ENCODE data around the gene SEC31B. TPM values are rescaled to one million over a fixed set of nuclear protein-coding genes. Genes with fewer than 3 reads are reported as not detected.

The SEC31B gene, protein sequence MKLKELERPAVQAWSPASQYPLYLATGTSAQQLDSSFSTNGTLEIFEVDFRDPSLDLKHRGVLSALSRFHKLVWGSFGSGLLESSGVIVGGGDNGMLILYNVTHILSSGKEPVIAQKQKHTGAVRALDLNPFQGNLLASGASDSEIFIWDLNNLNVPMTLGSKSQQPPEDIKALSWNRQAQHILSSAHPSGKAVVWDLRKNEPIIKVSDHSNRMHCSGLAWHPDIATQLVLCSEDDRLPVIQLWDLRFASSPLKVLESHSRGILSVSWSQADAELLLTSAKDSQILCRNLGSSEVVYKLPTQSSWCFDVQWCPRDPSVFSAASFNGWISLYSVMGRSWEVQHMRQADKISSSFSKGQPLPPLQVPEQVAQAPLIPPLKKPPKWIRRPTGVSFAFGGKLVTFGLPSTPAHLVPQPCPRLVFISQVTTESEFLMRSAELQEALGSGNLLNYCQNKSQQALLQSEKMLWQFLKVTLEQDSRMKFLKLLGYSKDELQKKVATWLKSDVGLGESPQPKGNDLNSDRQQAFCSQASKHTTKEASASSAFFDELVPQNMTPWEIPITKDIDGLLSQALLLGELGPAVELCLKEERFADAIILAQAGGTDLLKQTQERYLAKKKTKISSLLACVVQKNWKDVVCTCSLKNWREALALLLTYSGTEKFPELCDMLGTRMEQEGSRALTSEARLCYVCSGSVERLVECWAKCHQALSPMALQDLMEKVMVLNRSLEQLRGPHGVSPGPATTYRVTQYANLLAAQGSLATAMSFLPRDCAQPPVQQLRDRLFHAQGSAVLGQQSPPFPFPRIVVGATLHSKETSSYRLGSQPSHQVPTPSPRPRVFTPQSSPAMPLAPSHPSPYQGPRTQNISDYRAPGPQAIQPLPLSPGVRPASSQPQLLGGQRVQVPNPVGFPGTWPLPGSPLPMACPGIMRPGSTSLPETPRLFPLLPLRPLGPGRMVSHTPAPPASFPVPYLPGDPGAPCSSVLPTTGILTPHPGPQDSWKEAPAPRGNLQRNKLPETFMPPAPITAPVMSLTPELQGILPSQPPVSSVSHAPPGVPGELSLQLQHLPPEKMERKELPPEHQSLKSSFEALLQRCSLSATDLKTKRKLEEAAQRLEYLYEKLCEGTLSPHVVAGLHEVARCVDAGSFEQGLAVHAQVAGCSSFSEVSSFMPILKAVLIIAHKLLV
- 10 to 100 TPM; 10.4 to 16.5 (median 12.2) TPM for polyA plus RNA-seq (ENCODE audit: insufficient read length in 3 of 3)

DNA sequence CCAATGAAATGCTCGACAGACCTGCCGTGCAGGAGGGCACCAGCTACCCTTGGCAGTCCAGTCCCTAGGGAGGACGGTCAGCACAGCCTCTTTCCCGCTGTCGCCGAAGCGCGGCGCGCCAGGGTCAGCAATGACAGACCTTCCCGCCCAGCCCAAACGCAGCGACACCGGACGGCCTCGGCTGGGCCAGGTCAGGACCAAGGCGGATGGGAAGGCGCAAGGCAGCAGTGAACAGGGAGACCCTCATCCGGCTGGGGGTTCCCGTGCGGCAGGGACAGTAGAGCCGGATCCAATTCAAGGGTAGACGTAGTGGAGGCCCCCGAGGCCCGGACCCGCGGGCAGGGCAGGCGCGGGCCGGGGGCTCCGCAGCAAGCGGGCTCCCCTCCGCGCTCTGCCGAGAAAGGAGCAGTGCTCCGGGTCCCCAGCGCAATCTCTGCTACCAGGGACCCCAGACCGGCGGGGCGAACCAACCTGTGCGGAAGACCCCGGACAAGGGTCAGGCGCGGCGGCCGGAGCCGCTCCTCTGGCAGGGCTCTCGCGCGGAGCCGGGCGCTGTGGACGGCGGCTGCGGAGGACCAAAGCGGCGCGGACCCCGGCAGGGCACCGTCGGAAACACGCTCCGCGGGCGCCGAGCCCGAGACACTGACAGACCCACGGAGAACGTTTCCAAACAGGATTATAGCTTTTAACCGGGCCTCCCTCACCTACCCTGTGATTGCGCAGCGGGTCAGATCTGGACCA lies at the start of gene SEC31B:
Gene SEC31B, minus strand, starts transcription at position 551 of the 741 bp plus-strand sequence. CDS start 2,909 bp downstream, outside the sequence.
- DNase-seq (ENCODE audit: low read depth in 3 of 3, low spot score in 2 of 3), result peak in 1 of 3 donors; percentile 25

DNA sequence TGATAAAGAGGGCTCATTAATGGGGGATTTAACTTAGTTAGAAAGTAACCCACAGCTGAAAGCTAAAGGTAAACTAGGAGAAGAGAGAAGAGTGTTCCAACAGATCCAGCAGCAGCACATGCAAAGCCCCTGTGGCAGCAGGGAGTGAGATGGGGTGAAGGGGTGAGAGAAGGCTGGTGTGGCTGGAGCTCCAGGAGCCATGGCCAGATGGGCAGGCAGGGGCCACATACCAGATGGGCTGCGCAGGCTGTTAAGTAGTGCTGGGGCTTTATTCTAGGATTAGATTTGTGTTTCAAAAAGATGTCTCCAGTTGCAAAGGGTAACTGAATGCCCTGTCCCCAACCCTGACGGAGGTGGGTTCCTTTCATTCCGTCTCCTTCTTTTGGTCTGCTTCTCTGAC lies 49.3 kb upstream of the SEC31B start:
- no peak for DNase-seq (ENCODE audit: low read depth in 3 of 3, low spot score in 2 of 3)

DNA sequence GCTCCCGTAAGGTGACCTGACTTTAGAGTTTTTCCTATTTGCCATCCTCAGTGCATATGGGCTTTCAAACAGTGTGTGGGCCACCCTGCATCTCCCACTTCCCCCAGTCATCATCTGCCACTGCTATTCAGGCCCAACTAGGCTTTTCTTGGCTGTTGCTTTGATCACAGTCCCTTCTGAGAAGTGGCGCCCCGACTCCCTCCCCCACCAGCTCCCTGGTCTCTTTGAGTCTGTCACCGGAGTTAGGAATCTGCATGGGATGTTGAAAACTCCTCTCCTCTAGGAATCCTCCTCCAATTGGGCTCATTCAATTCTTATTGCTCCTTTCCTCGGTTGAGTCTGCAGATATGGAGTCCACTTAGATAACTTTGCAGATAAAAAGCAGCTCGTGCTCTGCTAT lies 48.2 kb upstream of the SEC31B start:
- no peak for DNase-seq (ENCODE audit: low read depth in 3 of 3, low spot score in 2 of 3)

DNA sequence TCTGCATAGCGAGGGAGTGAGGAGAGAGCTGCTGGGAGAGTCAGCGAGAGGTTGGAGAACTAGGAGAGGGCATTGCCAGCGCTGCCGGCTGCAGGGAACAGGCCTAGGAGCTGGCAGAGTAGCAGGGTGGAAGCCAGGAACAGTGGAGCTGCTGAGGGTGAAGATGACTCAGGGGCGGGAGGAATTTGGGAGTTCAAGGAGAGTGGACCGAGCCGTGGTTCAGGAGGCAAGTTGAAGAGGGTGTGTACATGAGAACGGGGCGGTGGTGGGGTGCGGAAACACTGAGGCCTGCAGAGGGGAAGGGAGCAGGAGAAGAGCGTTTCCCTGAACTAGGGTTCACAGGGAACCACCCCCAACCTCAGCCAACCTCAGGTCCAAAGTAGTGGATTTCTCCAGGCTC lies 47.6 kb upstream of the SEC31B start:
- DNase-seq (ENCODE audit: low read depth in 3 of 3, low spot score in 2 of 3), result no peak

DNA sequence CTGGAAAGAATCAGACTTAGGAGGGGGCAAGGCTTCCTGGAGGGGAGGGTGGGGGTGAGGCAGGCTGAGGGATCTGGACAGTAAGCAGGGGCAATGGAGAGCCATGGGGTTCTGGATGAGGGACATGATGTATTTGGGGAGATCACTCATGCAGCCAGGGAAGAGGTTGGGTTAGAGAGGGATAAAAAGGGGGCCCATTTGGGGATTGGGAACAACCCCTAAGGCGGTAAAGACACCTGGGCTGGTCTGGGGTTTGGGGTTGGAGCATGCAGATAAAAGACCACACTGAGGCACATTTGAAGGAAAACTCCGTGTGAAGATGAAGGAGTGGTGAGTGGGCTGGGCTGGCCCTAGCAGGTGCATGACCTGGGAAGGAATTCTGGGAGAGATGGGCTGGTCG lies 46.9 kb upstream of the SEC31B start:
- no peak for DNase-seq (ENCODE audit: low read depth in 3 of 3, low spot score in 2 of 3)

DNA sequence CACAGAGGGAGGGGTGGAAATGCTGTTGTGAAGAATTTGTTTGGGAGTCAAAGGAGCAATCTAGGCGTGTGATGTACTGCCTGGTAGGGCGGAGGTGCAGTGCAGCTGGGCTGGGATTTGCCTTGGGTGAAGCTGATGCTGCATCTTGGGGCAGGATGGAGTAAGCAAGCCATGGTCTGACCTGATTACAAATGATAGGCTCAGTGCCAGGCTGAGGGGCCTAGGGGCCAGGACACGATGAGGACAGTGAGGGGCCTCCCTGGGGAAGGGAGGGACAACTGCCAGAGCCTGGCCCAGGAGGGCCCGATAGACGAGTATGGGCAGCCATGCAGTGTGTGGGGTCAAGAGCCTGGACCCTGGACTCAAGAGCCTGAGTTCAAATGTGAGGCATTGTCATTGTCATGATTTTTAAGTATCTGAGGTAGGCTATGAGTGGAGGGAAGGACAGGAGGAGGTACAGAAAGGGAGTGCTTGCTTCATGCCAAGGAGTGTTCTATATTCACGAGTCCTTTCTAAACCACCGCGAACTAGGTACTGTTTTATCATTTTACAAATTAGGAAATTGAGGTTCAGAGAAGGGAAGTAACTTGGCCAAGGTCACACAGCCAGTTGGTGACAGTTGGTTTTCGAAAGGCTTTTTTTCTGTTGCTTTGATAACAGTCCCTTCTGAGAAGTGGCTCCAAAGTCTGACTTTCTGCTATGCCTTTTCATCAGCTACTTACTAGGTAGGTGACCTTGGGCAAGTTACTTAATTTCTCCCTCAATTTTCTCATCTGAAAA lies 45.7 kb upstream of the SEC31B start:
- no peak for DNase-seq (ENCODE audit: low read depth in 3 of 3, low spot score in 2 of 3)

DNA sequence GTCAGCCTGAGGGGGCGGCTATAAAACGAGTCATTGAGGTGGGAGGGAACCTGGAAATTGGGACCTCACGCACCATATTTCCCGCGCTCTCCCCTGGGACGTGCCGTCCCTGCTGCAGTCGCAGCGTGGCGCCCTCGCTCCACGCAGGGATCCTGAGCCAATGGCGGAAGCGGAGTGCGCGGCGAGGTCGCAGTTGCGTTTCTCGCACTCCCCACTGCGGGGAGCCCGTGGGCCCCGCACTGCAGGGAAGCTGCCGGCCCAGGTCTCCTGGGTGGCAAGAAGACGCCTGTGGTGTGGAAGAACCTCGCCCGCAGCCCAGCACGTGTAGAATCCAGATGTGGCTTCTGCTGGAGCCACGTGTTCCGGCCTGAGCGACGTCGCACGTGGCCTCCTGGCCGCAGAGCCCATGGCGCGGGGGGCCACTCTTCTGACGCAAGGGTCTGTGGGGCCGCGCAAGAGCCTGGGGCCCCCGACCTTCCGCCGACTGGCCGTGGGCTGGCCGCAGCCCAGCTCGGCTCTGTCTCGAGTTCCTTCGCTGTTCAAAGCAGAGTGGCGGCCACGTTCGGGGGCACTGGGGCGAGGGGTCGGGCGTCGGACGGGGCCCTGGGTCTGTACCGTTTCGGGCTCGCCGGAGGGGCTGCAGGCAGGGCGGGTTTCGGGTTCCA lies 42.5 kb upstream of the SEC31B start:
- peak; percentile 57 to 72 (median 66) for DNase-seq (ENCODE audit: low read depth in 3 of 3, low spot score in 2 of 3)

DNA sequence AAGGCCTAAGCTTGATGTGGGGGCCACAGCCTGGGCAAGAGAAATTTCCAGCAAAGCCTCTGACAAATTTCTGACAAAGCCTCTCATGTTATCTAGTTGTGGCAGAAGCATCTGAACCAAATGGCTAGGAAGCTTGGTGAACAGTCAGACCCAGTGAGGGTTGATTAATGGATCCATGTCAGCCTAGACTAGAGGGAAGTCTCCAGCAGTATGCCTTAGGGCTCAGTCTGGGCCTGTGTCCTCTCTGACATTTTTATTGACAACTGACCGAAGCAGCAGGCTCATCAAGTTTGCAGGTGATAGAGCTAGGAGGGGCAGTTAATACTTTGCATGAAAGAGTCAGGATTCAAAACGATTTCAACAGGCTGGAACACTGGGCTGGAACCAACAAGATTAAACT lies 41.3 kb upstream of the SEC31B start:
- no peak for DNase-seq (ENCODE audit: low read depth in 3 of 3, low spot score in 2 of 3)

DNA sequence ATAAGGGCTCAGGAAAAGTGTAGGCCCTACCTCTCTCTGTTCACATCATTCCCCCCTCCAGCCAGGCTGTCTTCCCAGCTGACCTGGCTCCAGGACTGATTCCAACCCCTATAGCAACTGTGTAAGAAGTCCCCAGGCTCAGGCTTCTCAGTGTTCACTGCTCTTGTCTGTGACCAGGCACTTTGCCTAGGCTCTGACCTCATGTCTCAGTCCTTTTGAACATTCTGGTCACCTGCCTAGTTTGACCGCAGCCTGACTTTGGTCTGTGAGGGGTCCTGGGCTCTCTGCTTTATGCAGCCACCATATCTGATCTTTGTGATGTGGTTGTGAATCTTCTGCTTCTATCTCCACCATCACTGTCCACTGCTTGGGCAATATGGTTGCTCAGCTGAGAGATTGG lies 40.6 kb upstream of the SEC31B start:
- DNase-seq (ENCODE audit: low read depth in 3 of 3, low spot score in 2 of 3), result no peak

DNA sequence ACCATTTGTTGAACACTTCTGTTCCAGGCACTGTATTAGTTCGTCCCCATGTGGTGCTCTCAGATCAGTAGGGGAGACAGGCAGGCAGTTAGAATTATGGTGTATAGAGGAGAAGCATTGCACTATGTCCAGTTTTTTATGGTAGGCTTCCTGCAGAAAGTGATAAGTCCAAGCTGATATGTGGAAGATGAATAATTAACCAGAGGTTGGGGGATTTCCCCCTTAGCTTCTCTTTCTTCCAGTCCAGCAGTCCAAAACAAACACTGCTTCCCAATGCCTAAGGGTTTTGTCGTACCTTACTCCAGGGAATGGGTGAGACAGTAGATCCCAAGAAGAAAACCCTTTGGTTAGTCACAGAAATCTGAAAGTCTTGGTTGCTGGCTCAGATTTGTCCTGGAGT lies 35.2 kb upstream of the SEC31B start:
- DNase-seq (ENCODE audit: low read depth in 3 of 3, low spot score in 2 of 3), result no peak

DNA sequence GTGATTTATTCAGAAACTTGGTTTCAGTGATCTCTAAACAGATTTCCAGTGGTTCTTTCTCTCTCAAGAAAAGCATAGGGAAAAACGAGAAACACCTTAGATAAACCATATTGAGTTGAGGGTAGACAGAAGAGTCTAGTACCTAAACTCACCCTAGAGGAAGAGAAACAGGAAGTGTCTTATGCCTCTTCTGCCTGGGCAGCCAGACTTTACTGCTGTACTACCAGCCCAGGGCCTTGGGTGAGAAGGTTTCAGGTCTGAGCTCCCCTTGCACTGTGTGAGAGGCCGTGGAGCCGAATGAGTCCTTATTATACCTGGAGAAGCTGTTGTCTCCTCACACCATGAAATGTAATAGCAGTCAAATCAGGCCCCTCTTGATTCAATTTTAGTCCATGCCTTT lies 34.3 kb upstream of the SEC31B start:
- DNase-seq (ENCODE audit: low read depth in 3 of 3, low spot score in 2 of 3), result no peak

DNA sequence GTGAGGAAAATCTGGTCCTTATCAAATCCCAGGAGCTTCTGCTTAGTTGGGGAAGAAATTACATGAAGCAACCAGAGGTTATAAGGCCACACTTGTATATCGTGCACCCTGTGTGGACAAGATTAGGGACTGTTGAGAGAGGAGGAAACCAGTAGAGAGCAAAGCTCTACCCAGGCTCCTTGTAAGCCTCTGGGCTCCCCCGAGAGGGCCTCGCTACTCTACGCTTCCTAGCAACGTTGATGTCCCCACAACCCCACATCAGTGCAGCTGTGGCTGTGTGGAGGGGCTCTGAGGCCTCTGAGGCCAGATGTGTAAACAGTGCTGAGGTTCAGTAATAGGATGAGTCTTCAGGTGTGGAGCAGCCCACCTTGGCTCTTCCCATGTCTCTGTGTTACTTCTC lies 32.1 kb upstream of the SEC31B start:
- no peak for DNase-seq (ENCODE audit: low read depth in 3 of 3, low spot score in 2 of 3)

DNA sequence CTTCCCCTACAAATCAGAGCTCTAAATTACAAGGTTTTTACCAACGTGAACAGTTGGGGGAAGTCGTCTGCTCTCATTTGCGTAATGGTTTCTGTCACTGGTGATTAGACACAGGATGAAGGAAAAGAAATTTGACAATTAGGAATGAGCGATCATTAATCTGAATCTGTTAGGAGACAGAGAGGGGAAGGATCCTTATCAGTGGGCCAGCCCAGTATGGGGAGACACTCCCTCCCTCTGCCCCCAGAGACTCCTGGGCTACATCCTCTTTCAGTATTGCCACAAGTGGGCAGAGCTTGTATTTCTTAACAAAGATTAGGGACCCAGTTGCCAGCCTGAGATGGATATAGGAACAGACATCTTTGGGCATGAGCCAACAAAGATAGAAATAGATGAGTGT lies 31.5 kb upstream of the SEC31B start:
- no peak for DNase-seq (ENCODE audit: low read depth in 3 of 3, low spot score in 2 of 3)

DNA sequence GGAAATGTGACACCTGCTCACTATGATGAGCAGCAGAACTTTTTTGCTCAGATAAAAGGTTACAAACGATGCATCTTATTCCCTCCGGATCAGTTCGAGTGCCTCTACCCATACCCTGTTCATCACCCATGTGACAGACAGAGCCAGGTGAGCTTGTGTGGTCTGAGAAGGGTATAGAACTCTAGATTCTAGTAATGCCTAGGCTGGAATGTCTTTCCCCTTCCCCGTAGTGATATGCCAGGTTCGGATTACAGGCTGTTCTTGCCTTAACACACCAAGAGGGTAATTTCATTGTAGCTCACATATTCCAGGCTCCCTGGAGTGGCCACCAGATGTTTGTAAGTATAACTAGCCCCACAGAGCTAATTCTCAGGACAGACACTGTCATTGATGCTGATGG lies 25.3 kb upstream of the SEC31B start:
- DNase-seq (ENCODE audit: low read depth in 3 of 3, low spot score in 2 of 3), result no peak

DNA sequence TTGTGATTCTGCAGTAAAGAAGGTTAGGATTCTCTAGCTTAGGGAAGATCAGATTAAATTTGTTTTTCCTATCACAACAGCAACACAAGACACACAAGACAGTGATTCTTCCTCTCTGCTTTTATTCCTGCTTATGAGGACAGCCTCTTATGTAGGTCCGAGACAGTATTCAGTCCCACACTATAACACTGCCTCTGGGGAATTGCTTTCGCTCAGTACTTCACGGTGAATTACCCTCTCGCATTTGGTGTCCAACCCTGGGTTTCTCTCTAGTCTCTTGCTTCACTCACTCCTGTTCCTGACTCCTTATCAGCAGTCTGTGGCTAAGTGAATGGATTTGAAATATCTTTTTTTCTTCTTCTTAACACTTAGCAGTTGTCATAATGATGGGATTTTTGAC lies 17.8 kb upstream of the SEC31B start:
- no peak for DNase-seq (ENCODE audit: low read depth in 3 of 3, low spot score in 2 of 3)

DNA sequence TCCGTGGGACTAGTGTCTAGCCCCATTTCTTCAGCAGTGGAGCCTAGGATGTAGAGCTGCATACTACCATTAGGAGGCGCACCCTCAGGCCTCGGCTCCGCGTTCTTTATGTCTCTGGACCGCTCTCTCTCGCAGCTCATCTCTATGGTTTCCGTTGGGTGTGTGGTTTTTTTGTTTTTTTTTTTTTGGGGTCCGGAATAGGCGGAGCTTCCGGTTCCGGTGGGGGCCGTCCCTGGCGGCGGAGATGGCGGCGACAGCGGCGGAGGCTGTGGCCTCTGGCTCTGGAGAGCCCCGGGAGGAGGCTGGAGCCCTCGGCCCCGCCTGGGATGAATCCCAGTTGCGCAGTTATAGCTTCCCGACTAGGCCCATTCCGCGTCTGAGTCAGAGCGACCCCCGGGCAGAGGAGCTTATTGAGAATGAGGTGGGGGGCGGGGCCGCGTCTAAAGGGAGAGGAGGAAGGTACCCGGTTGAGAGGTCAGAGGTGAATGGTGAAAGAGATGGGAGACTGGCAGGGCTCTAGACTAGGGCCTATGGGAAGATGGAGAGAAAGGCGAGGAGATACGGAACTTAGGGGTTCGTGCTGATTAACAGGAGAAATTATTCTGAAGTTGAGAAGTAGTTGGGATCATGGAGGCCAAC lies 16.2 kb upstream of the SEC31B start, which contains the start of gene HIF1AN:
Gene HIF1AN, plus strand, starts transcription at position 229 of the 639 bp plus-strand sequence. Its CDS starts 16 bp downstream, at position 245.
- DNase-seq (ENCODE audit: low read depth in 3 of 3, low spot score in 2 of 3), result peak; percentile 80 to 91 (median 89)

DNA sequence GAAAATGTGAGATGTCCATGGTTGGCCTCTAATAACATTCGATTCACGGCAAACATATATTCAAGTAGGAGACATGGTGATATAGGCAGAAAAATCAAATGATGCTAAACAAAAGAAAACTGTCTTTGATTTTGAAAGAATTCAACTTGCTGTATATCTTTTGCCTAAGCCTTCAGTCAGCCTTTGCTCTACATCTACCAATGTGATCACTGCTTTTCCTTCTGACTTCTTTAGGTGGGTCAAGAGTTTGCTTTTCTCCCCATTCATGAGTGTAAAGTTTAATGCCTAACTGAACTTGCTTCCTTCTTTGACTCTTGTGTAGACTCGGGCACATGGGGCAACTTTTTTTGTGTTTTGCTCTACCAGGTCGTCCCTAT lies 15.7 kb upstream of the SEC31B start:
- DNase-seq (ENCODE audit: low read depth in 3 of 3, low spot score in 2 of 3), result no peak

DNA sequence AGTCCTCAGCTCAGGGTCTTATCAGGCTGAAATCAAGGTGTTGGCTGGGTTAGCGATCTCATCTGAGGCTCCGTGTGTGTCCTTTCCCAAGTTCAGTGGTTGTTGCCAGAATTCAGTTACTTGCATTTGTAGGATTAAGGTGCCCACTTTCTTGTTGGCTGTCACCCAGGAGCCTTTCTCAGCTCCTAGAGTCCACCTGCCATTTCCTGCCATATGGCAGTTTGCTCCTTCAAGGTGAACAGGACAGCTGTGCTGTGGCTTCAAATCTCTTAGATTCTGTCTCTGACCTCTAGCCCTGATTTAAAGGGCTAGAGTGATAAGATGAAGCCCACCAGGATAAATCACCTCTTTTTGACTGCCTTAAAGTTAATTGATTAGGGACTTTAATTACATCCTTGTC lies 15.1 kb upstream of the SEC31B start:
- DNase-seq (ENCODE audit: low read depth in 3 of 3, low spot score in 2 of 3), result no peak

DNA sequence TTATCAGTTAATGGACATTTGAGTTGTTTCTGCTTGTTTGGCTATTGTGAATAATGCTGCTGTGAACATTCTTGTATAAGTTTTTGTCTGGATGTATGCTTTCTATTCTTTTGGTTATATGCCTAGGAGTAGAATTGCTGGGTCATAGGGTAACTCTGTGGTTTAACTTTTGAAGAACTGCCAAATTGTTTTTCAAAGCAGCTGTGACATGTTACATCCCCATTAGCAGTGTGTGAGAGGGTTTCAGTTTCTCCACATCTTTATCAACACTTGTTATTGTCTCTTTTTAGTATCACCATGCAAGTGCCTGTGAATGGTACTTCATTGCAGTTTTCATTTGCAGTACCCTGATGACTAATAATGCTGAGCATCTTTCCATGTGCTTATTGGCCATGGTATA lies 12.1 kb upstream of the SEC31B start:
- no peak for DNase-seq (ENCODE audit: low read depth in 3 of 3, low spot score in 2 of 3)
